Fibroblast of skin of left quadriceps (primary cell): ENCODE measurements around the gene ZNF469.

Experiments used
- DNase-seq, 2 experiments: peaks; one replicate each; pipeline ENCODE4 v3.0.0-alpha.2; 2013; ENCODE audit warnings: low read depth in 2 of 2

ZNF469 gene

DNA sequence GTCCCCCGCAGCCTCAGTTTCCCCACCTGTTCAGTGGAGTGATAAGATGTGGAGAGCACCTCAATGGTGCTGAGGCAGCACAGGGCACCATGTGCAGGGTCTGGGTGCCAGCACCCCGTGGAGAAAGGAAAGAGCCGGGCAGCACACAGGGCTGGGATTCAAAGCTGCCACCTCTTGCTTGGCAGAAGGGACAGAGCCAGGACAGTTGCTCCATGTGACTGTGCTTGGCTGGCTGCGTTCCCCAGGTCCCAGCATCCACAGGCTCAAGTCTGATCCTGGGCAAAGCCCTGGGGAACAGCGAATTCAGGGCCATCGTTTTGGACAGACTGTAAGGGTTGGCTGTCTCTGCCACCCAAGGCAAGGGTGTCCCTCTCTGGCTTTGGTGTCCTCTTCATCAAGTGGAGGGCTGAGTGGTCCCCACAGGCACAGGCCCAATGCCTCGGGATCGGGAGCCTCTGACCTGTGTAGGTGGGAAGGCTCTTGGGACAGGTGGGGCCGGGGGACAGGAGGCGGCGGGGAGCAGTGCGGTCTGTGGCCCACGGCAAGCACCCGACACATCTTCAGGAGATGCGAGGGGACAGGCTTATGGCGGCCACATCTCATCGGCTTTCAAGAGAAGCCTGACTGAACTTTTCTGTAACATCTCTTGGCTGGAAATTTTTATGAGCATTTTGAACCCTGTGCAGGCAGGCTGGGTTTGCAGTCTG is 8.5 kb downstream of the ZNF469 start:
- DNase-seq, result no peak

DNA sequence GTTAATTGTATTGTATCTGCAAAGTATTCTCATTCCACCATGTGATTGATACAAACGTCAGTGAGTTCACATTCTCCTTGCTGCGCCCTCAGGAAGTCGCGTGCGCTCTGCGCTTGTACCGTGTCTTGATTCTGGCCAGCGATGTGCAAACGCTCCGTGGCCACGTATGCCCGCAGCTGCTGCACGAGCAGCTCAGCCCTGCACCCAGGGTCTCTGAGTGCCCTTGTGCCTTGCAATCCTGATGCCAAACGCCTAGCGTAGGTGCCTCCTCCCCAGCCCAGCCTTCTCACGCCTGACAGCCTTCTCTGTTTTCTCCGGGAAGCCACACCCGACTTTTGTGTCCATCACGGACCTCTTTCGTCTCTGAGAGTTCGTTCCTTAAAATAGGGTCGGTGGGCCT is 9.4 kb downstream of the ZNF469 start:
- DNase-seq, result no peak

DNA sequence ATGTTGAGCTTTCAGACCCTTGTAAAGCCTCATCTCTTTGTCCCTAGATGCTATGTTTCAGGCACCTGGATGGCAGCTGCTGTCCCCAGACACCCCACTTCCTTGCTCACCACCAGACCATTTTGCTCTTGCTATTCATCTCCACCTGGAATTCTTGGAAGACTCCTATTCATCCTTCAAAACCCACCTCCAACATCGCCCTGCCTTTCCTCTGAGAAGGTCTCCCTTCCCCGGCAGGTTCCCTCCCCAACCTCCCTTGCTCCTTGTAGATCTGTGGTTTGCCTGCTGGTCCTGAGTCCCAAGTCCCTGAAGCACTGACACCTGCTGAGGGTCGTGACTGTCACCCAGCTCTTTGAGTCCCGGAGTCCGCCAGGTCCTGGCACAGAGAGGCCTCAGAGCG is 9.9 kb downstream of the ZNF469 start:
- no peak for DNase-seq

- no peak for DNase-seq
Measured at GRCh38 chr16:88393034-88393433, 10.3 kb downstream of the ZNF469 start.

- no peak for DNase-seq
Measured at GRCh38 chr16:88393571-88393970, 10.8 kb downstream of the ZNF469 start.

- DNase-seq, result no peak
Measured at GRCh38 chr16:88394426-88394825, 11.7 kb downstream of the ZNF469 start.

GRCh38 chr16:88395669-88396584 is 13.2 kb downstream of the ZNF469 start:
- DNase-seq, result no peak

- no peak for DNase-seq
Measured at GRCh38 chr16:88398170-88398873, 15.6 kb downstream of the ZNF469 start.

GRCh38 chr16:88398874-88399178 is 16.1 kb downstream of the ZNF469 start:
- no peak for DNase-seq

DNA sequence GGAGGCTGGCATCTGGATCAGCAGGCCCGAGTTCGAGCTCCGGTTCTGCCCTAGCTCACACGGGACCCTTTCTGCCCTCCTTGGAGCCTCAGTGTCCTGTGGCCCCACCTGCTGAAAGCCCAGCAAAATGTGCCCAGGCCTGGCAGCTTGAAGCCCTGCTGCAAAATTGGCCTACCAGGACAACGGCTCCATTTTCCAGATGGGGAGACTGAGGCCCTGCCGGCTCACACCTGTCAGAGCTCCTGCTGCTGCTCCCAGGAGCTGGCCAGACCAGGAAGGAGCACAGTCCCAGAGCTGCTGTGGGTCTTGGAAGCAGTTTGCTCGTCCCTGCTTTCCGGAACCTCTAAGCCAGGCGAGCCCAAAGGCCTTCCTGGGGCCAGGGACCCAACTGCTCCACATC is 17.4 kb downstream of the ZNF469 start:
- DNase-seq, result no peak

DNA sequence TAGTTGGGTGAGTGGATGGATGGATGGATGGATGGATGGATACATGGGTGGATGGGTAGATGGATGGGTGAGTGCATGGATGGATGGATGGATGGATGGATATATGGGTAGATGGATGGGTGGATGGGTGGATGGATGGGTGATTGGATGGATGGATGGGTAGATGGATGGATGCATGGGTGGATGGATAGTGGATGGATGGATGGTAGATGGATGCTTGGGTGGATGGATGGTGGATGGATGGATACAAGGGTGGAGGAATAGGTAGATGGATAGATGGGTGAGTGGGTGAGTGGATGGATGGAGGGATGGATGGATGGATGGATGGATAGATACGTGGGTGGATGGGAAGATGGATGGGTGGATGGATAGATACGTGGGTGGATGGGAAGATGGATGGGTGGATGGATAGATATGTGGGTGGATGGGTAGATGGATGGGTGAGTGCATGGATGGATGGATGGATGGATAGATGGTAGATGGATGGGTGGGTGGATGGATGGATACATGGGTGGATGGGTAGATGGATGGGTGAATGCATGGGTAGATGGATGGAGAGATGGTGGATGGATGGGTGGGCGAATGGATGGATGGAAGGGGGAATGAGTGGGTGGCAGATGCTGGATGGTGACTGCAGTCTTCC is 19.0 kb downstream of the ZNF469 start:
- DNase-seq, result no peak

DNA sequence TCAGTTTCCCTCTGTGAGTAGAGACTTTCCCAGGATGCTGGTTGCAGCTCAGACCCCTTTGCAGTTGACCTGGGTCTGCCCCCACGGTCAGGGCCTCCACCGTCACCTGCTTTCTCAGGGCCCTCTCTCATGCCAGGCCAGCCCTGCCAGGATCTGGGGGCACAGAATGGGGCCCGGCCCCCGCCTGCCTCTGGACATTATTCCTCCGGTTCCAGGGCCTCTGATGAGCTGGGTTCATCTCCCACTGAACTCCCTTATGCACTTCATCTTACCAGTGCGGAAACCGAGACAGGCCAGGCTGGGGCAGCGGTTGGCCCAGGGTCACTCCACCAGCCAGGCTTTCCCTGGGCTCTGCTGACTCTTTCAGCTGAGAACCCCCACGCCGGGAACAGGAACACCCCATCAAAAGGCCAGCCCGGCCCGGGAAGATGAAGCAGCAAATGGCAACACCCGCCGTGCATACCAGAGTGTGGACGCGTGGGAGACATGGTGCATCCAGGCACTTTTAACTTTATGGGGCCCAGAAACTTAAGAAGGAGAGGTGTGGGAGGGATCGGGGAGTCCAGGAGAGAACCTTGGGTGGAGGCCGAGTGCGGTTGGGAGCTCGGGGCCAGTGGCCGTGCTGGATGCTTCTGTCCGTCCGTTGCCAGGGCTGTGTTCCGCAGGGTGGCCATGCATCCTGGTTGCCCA is 19.9 kb downstream of the ZNF469 start:
- DNase-seq, result no peak

GRCh38 chr16:88403794-88404581 is 21.2 kb downstream of the ZNF469 start:
- DNase-seq, result no peak

GRCh38 chr16:88404769-88405168 is 22.0 kb downstream of the ZNF469 start:
- no peak for DNase-seq

DNA sequence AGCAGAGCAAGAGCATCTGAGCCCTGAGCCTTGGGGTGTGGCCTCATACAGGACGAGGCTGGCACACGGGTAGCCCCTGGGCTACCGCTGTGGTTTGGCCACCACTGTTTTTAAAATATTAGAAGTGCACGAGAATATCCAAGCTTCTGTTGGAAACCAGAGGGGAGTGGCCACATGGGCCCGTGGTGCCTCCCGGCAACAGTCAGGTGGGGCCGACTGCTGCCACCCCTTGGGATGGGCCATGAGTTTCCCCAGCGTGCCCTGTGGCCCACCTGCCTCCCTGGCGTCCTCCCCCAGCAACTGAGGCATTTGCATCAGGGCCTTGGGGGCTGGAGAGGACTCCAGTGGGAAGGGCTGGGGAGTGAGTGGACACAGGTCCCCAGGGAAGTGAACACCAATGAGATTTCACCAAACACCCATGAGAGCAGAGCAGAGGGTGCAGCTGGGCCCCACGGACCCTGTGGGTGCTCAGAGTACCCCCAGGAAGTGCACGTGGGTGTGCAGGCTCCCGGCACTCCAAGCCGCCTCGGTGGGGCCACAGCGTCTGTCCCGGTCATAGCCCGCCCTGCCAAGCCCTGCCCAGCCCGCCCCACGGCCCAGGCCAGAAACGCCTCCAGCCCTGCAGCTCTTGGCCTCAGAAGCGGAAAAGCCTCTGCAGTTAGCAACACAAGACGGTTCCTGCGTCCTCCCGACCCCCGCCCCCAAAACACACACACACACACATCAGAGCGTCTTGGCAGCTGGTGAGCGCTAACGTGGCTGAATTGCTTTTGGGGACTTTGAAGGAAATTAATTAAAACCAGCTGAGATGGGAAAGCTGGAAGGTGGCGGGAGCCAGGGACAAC is 22.7 kb downstream of the ZNF469 start:
- peak; percentile 44 to 48 for DNase-seq

DNA sequence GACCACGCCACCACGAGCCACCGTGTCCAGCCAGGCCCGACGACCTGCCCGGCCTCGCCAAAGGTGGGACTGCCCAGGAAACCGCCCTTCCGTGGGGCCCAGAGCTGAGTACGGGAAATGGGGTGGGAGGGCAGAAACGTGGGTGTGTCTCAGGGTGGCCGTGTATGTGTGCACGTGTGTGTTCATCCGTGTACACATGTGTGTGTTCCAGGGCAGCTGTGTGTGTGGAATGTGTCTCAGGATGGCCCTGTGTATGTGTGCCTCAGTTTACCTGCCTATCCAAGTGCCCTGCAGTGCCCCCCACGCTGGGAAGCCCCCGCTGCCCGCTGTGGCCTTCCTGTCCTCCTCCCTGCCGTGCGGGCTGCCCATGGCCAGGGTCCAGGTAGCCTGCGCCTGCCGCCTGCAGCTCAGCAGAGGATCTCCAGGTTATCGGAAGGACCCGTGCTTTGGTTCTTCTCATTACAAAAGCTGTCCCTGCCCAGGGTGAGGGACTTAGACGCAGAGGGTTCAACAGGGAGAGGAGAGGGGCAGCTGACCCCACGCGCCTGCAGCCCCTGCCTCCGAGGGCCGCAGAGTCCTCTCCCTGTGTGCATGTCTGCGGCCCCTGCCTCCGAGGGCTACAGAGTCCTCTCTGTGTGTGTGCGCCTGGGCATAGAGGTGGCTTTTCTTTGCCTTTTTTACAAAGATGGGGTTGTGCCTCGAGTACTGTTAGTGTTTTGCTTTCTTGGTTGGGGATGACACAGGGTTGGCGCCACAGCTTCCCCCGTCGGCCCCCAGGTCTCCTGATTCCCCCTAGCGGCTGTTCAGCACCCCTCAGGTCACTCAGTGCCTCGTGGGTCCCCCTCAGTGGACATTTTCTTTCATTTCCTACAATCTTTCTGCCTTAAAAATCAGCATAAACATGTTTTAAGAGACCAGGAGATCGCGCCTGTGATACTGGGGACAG is 23.6 kb downstream of the ZNF469 start:
- no peak for DNase-seq

GRCh38 chr16:88407042-88407420 is 24.3 kb downstream of the ZNF469 start:
- no peak for DNase-seq

- no peak for DNase-seq
Measured at GRCh38 chr16:88407807-88408206, 25.0 kb downstream of the ZNF469 start.
